ENCODE data around the gene PHC3. TPM values are rescaled to one million over a fixed set of nuclear protein-coding genes. Genes with fewer than 3 reads are reported as not detected.

Gene PHC3
- polyA plus RNA-seq, 2 of the 4 experiments (the other 2 are of a cell fraction) = 10.8 to 49.1 TPM

DNA sequence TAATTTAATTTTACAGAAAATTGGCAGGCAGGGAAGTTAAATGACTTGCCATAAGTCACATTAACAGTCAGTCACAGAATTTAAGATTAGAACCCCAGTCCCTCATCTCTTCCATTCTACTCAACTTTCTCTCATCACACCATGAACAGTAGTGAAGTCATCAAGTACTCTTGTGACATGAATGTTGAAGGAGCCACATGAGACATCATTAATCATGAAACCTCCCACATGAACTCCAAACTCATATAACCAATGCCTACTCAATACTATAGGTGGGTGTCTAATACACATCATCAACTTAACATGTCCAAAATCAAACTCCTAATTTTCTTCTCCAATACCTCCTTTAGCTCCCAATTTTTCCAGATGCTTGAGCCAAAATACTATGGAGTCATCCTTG, 19.5 kb downstream of the PHC3 start:
- DNase-seq (ENCODE audit: low read depth in 1 of 2, low spot score in 1 of 2) = no peak
- ATAC-seq = no peak
- CTCF ChIA-PET = interaction anchor here (0.8 kb wide), 1 partner anchor 25 kb away, joined by 3 read pairs; no protein-coding TSS in a partner anchor
- Histone ChIP-seq H3K9me3 (no peaks in the 10 kb centered on the region), H3K4me1 (no peaks in the 10 kb centered on the region), H3K4me3 (no peak overlapping the region), H3K4me2 (no peak overlapping the region), H3K27ac (no peak overlapping the region)
- TF ChIP-seq, protein P1, sequence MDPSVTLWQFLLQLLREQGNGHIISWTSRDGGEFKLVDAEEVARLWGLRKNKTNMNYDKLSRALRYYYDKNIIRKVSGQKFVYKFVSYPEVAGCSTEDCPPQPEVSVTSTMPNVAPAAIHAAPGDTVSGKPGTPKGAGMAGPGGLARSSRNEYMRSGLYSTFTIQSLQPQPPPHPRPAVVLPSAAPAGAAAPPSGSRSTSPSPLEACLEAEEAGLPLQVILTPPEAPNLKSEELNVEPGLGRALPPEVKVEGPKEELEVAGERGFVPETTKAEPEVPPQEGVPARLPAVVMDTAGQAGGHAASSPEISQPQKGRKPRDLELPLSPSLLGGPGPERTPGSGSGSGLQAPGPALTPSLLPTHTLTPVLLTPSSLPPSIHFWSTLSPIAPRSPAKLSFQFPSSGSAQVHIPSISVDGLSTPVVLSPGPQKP (IDR thresholded peaks at IDR 0.05; ENCODE audit: low read depth, low read length) = no peak
- TF ChIP-seq RFX5 (IDR thresholded peaks at IDR 0.05) (no peak), SREBF2 (IDR thresholded peaks at IDR 0.05) (no peak), MAZ (IDR thresholded peaks at IDR 0.05; ENCODE audit: borderline replicate concordance, low read depth, low read length) (no peak), ZSCAN20 (CRISPR knock-in tag; IDR thresholded peaks at IDR 0.05) (no peak), SMC3 (IDR thresholded peaks at IDR 0.05) (no peak), RCOR1 (IDR thresholded peaks at IDR 0.05; ENCODE audit: low read depth, low read length) (no peak), HDAC2 (IDR thresholded peaks at IDR 0.05) (no peak)
- TF ChIP-seq, protein P2, sequence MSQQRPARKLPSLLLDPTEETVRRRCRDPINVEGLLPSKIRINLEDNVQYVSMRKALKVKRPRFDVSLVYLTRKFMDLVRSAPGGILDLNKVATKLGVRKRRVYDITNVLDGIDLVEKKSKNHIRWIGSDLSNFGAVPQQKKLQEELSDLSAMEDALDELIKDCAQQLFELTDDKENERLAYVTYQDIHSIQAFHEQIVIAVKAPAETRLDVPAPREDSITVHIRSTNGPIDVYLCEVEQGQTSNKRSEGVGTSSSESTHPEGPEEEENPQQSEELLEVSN (IDR thresholded peaks at IDR 0.05; ENCODE audit: borderline replicate concordance, low read depth) = no peak
- TF ChIP-seq, protein P3, sequence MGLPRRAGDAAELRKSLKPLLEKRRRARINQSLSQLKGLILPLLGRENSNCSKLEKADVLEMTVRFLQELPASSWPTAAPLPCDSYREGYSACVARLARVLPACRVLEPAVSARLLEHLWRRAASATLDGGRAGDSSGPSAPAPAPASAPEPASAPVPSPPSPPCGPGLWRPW (IDR thresholded peaks at IDR 0.05) = no peak
- no peak for FAIRE-seq
- POLR2A ChIA-PET = no interaction called here

DNA sequence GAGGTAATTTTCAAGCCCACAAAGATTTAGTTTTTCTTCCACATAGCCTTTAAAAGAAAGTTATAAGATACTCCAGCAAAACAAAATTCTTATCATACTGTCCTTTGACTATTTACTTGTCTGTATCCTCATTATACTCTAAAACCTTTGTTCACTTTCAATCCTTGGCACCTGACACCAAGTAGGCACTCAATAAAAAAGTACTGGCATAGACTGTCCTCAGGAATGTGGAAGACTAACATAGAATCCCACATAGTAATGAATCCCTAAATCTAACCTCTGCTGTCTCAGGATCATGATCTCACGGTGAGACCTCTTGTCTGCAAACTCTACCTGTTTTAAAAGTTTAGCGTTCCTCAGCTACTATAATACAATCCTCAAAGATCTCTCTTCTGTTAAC, 21.6 kb downstream of the PHC3 start:
- Histone ChIP-seq H3K27ac (no peak overlapping the region), H3K4me1 (peaks cover 3% of the 10 kb centered on the region; the same call in 2 of the 3 replicates), H3K4me2 (no peak overlapping the region), H3K9me3 (no peaks in the 10 kb centered on the region), H3K4me3 (no peak overlapping the region)
- ATAC-seq (no peak), FAIRE-seq (no peak), DNase-seq (ENCODE audit: low read depth in 1 of 2, low spot score in 1 of 2) (no peak)
- ChIA-PET POLR2A (no interaction called here), CTCF (no interaction called here)
- no peak for TF ChIP-seq RARB (CRISPR knock-in tag; IDR thresholded peaks at IDR 0.05)
- no peak for TF ChIP-seq NR3C1 (IDR thresholded peaks at IDR 0.05)
- TF ChIP-seq, protein P4, sequence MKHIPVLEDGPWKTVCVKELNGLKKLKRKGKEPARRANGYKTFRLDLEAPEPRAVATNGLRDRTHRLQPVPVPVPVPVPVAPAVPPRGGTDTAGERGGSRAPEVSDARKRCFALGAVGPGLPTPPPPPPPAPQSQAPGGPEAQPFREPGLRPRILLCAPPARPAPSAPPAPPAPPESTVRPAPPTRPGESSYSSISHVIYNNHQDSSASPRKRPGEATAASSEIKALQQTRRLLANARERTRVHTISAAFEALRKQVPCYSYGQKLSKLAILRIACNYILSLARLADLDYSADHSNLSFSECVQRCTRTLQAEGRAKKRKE (CRISPR knock-in tag; IDR thresholded peaks at IDR 0.05; ENCODE audit: low read depth) = no peak
- TF ChIP-seq, protein P5, sequence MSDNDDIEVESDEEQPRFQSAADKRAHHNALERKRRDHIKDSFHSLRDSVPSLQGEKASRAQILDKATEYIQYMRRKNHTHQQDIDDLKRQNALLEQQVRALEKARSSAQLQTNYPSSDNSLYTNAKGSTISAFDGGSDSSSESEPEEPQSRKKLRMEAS (IDR thresholded peaks at IDR 0.05) = no peak
- TF ChIP-seq, protein P3 (IDR thresholded peaks at IDR 0.05) = no peak
- TF ChIP-seq KDM1A (IDR thresholded peaks at IDR 0.05; ENCODE audit: low read depth) = no peak
- TF ChIP-seq, protein P6, sequence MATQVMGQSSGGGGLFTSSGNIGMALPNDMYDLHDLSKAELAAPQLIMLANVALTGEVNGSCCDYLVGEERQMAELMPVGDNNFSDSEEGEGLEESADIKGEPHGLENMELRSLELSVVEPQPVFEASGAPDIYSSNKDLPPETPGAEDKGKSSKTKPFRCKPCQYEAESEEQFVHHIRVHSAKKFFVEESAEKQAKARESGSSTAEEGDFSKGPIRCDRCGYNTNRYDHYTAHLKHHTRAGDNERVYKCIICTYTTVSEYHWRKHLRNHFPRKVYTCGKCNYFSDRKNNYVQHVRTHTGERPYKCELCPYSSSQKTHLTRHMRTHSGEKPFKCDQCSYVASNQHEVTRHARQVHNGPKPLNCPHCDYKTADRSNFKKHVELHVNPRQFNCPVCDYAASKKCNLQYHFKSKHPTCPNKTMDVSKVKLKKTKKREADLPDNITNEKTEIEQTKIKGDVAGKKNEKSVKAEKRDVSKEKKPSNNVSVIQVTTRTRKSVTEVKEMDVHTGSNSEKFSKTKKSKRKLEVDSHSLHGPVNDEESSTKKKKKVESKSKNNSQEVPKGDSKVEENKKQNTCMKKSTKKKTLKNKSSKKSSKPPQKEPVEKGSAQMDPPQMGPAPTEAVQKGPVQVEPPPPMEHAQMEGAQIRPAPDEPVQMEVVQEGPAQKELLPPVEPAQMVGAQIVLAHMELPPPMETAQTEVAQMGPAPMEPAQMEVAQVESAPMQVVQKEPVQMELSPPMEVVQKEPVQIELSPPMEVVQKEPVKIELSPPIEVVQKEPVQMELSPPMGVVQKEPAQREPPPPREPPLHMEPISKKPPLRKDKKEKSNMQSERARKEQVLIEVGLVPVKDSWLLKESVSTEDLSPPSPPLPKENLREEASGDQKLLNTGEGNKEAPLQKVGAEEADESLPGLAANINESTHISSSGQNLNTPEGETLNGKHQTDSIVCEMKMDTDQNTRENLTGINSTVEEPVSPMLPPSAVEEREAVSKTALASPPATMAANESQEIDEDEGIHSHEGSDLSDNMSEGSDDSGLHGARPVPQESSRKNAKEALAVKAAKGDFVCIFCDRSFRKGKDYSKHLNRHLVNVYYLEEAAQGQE (IDR thresholded peaks at IDR 0.05) = no peak
- no peak for TF ChIP-seq ESRRA (IDR thresholded peaks at IDR 0.05; ENCODE audit: borderline replicate concordance, low read length)
- TF ChIP-seq, protein P7, sequence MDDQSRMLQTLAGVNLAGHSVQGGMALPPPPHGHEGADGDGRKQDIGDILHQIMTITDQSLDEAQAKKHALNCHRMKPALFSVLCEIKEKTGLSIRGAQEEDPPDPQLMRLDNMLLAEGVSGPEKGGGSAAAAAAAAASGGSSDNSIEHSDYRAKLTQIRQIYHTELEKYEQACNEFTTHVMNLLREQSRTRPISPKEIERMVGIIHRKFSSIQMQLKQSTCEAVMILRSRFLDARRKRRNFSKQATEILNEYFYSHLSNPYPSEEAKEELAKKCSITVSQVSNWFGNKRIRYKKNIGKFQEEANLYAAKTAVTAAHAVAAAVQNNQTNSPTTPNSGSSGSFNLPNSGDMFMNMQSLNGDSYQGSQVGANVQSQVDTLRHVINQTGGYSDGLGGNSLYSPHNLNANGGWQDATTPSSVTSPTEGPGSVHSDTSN (IDR thresholded peaks at IDR 0.05) = no peak
- TF ChIP-seq CEBPB (IDR thresholded peaks at IDR 0.05) = no peak
- no peak for TF ChIP-seq JUNB (IDR thresholded peaks at IDR 0.05)
- no peak for TF ChIP-seq GATA3 (IDR thresholded peaks at IDR 0.05; ENCODE audit: borderline replicate concordance)
- no peak for TF ChIP-seq JUN (IDR thresholded peaks at IDR 0.05)
- no peak for TF ChIP-seq KDM5A (IDR thresholded peaks at IDR 0.05)
- no peak for TF ChIP-seq HDAC2 (IDR thresholded peaks at IDR 0.05)
- TF ChIP-seq, protein P8, sequence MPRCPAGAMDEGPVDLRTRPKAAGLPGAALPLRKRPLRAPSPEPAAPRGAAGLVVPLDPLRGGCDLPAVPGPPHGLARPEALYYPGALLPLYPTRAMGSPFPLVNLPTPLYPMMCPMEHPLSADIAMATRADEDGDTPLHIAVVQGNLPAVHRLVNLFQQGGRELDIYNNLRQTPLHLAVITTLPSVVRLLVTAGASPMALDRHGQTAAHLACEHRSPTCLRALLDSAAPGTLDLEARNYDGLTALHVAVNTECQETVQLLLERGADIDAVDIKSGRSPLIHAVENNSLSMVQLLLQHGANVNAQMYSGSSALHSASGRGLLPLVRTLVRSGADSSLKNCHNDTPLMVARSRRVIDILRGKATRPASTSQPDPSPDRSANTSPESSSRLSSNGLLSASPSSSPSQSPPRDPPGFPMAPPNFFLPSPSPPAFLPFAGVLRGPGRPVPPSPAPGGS (IDR thresholded peaks at IDR 0.05) = no peak
- TF ChIP-seq SREBF2 (IDR thresholded peaks at IDR 0.05) = no peak
- TF ChIP-seq RCOR1 (IDR thresholded peaks at IDR 0.05; ENCODE audit: low read depth, low read length) = no peak
- TF ChIP-seq RFX5 (IDR thresholded peaks at IDR 0.05) = no peak
- TF ChIP-seq HEYL (CRISPR knock-in tag; IDR thresholded peaks at IDR 0.05) = no peak
- 92% methylated on average over 2 of the region's 2 CpGs for WGBS (ENCODE audit: missing lambda C conversion rate)

Measured in A549 (cell line).